Mesenchymal stem cell (in vitro differentiated cells and primary cell): Measurements from ENCODE around the gene PSMG3.
A peak's percentile ranks its signal among the peaks of the same experiment; 100 is the strongest.

Source experiments
- DNase-seq: peaks from one replicate; pipeline ENCODE4 v3.0.0-alpha.2; 2013
- H2AFZ ChIP-seq: one replicate; pipeline ENCODE4 v1.6.1; 2013; ENCODE audit warnings: low read depth, mild to moderate bottlenecking, control low read depth, inconsistent platforms, low read length, moderate library complexity
- H2AK5ac ChIP-seq: 2 replicates; pipeline ENCODE4 v1.6.1; 2013; ENCODE audit warnings: low read length, moderate library complexity, mild to moderate bottlenecking, inconsistent platforms; ENCODE audit not compliant: severe bottlenecking
- H2BK120ac ChIP-seq: one replicate; pipeline ENCODE4 v1.6.1; 2013; ENCODE audit warnings: low read depth, mild to moderate bottlenecking, inconsistent platforms, low read length, moderate library complexity
- H2BK12ac ChIP-seq, 2 experiments: one replicate each; pipeline ENCODE4 v1.6.1; 2013; ENCODE audit warnings: inconsistent platforms in 2 of 2, low read length in 2 of 2, mild to moderate bottlenecking in 2 of 2, moderate library complexity in 2 of 2, control low read depth in 1 of 2
- H2BK15ac ChIP-seq: one replicate; pipeline ENCODE4 v1.6.1; 2013; ENCODE audit warnings: mild to moderate bottlenecking, low read depth, inconsistent platforms; ENCODE audit not compliant: poor library complexity, severe bottlenecking
- H2BK5ac ChIP-seq: 2 replicates; pipeline ENCODE4 v1.6.1; 2013; ENCODE audit warnings: low read depth, mild to moderate bottlenecking, low read length, control low read depth, inconsistent platforms; ENCODE audit not compliant: poor library complexity, severe bottlenecking
- H3K14ac ChIP-seq, 2 experiments: one replicate each; pipeline ENCODE4 v1.6.1; 2013; ENCODE audit warnings: inconsistent platforms in 2 of 2, low read length in 2 of 2, control low read depth in 1 of 2, mild to moderate bottlenecking in 1 of 2, moderate library complexity in 1 of 2
- H3K18ac ChIP-seq, 2 experiments: one replicate each; pipeline ENCODE4 v1.6.1; 2013; ENCODE audit warnings: inconsistent platforms in 2 of 2, low read length in 2 of 2, control low read depth in 1 of 2, low read depth in 1 of 2, mild to moderate bottlenecking in 1 of 2
- H3K23ac ChIP-seq, 2 experiments: one replicate each; pipeline ENCODE4 v1.6.1; 2013; ENCODE audit warnings: inconsistent platforms in 2 of 2, low read length in 2 of 2, mild to moderate bottlenecking in 2 of 2, moderate library complexity in 2 of 2, control low read depth in 1 of 2
- H3K27ac ChIP-seq: 2 replicates; pipeline ENCODE4 v1.5.1; 2013; ENCODE audit warnings: mild to moderate bottlenecking, moderate library complexity, low read length, control low read depth, inconsistent platforms; ENCODE audit not compliant: poor library complexity, severe bottlenecking
- H3K27me3 ChIP-seq, 2 experiments: 2 replicates each; pipeline versions ENCODE4 v1.6.1 to v1.7.0; 2013; ENCODE audit warnings: low read length in 2 of 2, mild to moderate bottlenecking in 2 of 2, moderate library complexity in 2 of 2, control low read depth in 1 of 2, inconsistent platforms in 1 of 2; ENCODE audit not compliant: control insufficient read depth in 1 of 2, insufficient read depth in 1 of 2
- H3K36me3 ChIP-seq, 2 experiments: 2 replicates each; pipeline versions ENCODE4 v1.6.1 to v1.7.0; 2013; ENCODE audit warnings: low read length in 2 of 2, control low read depth in 1 of 2, inconsistent platforms in 1 of 2, low read depth in 1 of 2, mild to moderate bottlenecking in 1 of 2; ENCODE audit not compliant: insufficient read depth in 2 of 2, control insufficient read depth in 1 of 2
- H3K4ac ChIP-seq, 2 experiments: one replicate each; pipeline ENCODE4 v1.6.1; 2013; ENCODE audit warnings: inconsistent platforms in 2 of 2, low read length in 2 of 2, mild to moderate bottlenecking in 2 of 2, moderate library complexity in 2 of 2, control low read depth in 1 of 2, low read depth in 1 of 2
- H3K4me1 ChIP-seq: 2 replicates; pipeline ENCODE4 v1.6.1; 2013; ENCODE audit warnings: low read depth, low read length, control low read depth; ENCODE audit not compliant: control insufficient read depth, insufficient read depth
- H3K4me2 ChIP-seq: 2 replicates; pipeline ENCODE4 v1.6.1; 2013; ENCODE audit warnings: low read length, mild to moderate bottlenecking, inconsistent platforms; ENCODE audit not compliant: poor library complexity, severe bottlenecking
- H3K4me3 ChIP-seq, 2 experiments: 2 replicates each; pipeline versions ENCODE4 v1.5.1 to v1.7.0; 2013; ENCODE audit warnings: low read length in 2 of 2, mild to moderate bottlenecking in 2 of 2, control low read depth in 1 of 2, low read depth in 1 of 2; ENCODE audit not compliant: insufficient read depth in 1 of 2
- H3K79me1 ChIP-seq: replicated peaks from 2 replicates; pipeline ENCODE4 v1.6.1; 2013; ENCODE audit warnings: mild to moderate bottlenecking, control low read depth, low read length, inconsistent platforms; ENCODE audit not compliant: poor library complexity, severe bottlenecking
- H3K9ac ChIP-seq: 2 replicates; pipeline ENCODE4 v1.7.0; 2013; ENCODE audit warnings: mild to moderate bottlenecking, low read length, moderate library complexity
- H3K9me3 ChIP-seq: 2 replicates; pipeline ENCODE4 v1.7.0; 2013; ENCODE audit warnings: mild to moderate bottlenecking, low read length; ENCODE audit not compliant: control insufficient read depth
- H4K8ac ChIP-seq: one replicate; pipeline ENCODE4 v1.6.1; 2013; ENCODE audit warnings: inconsistent platforms, mild to moderate bottlenecking, low read length, moderate library complexity
- H4K91ac ChIP-seq: one replicate; pipeline ENCODE4 v1.6.1; 2013; ENCODE audit warnings: mild to moderate bottlenecking, low read length, inconsistent platforms
- WGBS: methylation state at CpG from one replicate; pipeline ENCODE4 v1.1.7; 2013; ENCODE audit warnings: mixed read lengths; 5-methylcytosine and 5-hydroxymethylcytosine counted together

Gene PSMG3

GRCh38 chr7:1578513-1578912 is 8.7 kb upstream of the PSMG3 start:
- no peak for DNase-seq
- H3K79me1 ChIP-seq = no peaks in the 10 kb centered on the region
- H3K4me1 ChIP-seq = peaks cover 1% of the 10 kb centered on the region
- no peak overlapping the region for H3K4ac ChIP-seq
- H4K91ac ChIP-seq = no peak overlapping the region
- no peaks in the 10 kb centered on the region for H3K9me3 ChIP-seq
- no peak overlapping the region for H2BK15ac ChIP-seq
- no peak overlapping the region for H3K14ac ChIP-seq
- no peak overlapping the region for H2AK5ac ChIP-seq
- no peak overlapping the region for H3K4me2 ChIP-seq
- H3K23ac ChIP-seq = no peak overlapping the region
- no peak overlapping the region for H3K27ac ChIP-seq
- H2BK120ac ChIP-seq = no peak overlapping the region
- no peak overlapping the region for H4K8ac ChIP-seq
- H3K27me3 ChIP-seq = peaks cover 0 to 20% of the 10 kb centered on the region in 2 experiments
- H2BK5ac ChIP-seq = no peak overlapping the region
- 92% methylated on average over 6 of the region's 6 CpGs for WGBS
- H2AFZ ChIP-seq = no peak overlapping the region
- no peak overlapping the region for H3K4me3 ChIP-seq
- H3K36me3 ChIP-seq = peaks cover 4 to 23% of the 10 kb centered on the region in 2 experiments
- H3K18ac ChIP-seq = no peak overlapping the region
- H3K9ac ChIP-seq = peak overlapping the region; percentile 13
- H2BK12ac ChIP-seq = no peak overlapping the region

- no peak overlapping the region for H2BK15ac ChIP-seq
- H3K4me1 ChIP-seq = no peaks in the 10 kb centered on the region
- H2BK120ac ChIP-seq = no peak overlapping the region
- H3K27me3 ChIP-seq = peaks cover 0 to 16% of the 10 kb centered on the region in 2 experiments
- H3K4me3 ChIP-seq = no peak overlapping the region
- no peak overlapping the region for H4K8ac ChIP-seq
- H2BK12ac ChIP-seq = no peak overlapping the region
- peaks cover 1% of the 10 kb centered on the region for H3K79me1 ChIP-seq
- DNase-seq = no peak
- WGBS = 34% methylated on average over 15 of the region's 15 CpGs
- H3K4me2 ChIP-seq = no peak overlapping the region
- H3K36me3 ChIP-seq = peaks cover 4 to 35% of the 10 kb centered on the region in 2 experiments
- no peaks in the 10 kb centered on the region for H3K9me3 ChIP-seq
- H2AFZ ChIP-seq = no peak overlapping the region
- no peak overlapping the region for H4K91ac ChIP-seq
- no peak overlapping the region for H3K23ac ChIP-seq
- H2AK5ac ChIP-seq = no peak overlapping the region
- no peak overlapping the region for H3K4ac ChIP-seq
- no peak overlapping the region for H3K9ac ChIP-seq
- H3K14ac ChIP-seq = no peak overlapping the region
- no peak overlapping the region for H3K18ac ChIP-seq
- H3K27ac ChIP-seq = no peak overlapping the region
- H2BK5ac ChIP-seq = no peak overlapping the region
Observed at GRCh38 chr7:1576521-1577253, 6.9 kb upstream of the PSMG3 start.

GRCh38 chr7:1575809-1576208 is 6.0 kb upstream of the PSMG3 start:
- WGBS = 80% methylated on average over 7 of the region's 7 CpGs
- H3K27me3 ChIP-seq = peaks cover 0 to 14% of the 10 kb centered on the region in 2 experiments
- DNase-seq = no peak
- H2AK5ac ChIP-seq = no peak overlapping the region
- no peak overlapping the region for H2BK120ac ChIP-seq
- no peak overlapping the region for H3K4ac ChIP-seq
- no peak overlapping the region for H2AFZ ChIP-seq
- H3K23ac ChIP-seq = peak overlapping the region in 1 of 2 experiments; percentile 50
- no peak overlapping the region for H3K9ac ChIP-seq
- H3K4me2 ChIP-seq = no peak overlapping the region
- no peak overlapping the region for H2BK12ac ChIP-seq
- no peak overlapping the region for H4K8ac ChIP-seq
- no peak overlapping the region for H3K4me3 ChIP-seq
- H3K27ac ChIP-seq = no peak overlapping the region
- H3K79me1 ChIP-seq = peaks cover 1% of the 10 kb centered on the region
- H2BK15ac ChIP-seq = no peak overlapping the region
- H3K14ac ChIP-seq = no peak overlapping the region
- H2BK5ac ChIP-seq = no peak overlapping the region
- H3K9me3 ChIP-seq = no peaks in the 10 kb centered on the region
- no peak overlapping the region for H4K91ac ChIP-seq
- H3K18ac ChIP-seq = no peak overlapping the region
- H3K36me3 ChIP-seq = peaks cover 4 to 35% of the 10 kb centered on the region in 2 experiments
- H3K4me1 ChIP-seq = peaks cover 1% of the 10 kb centered on the region

GRCh38 chr7:1572111-1572822 is 2.4 kb upstream of the PSMG3 start:
- Histone ChIP-seq H4K91ac (no peak overlapping the region), H2BK5ac (no peak overlapping the region), H3K18ac (no peak overlapping the region), H3K27me3 (peaks cover 0 to 7% of the 10 kb centered on the region in 2 experiments), H4K8ac (no peak overlapping the region), H2AK5ac (no peak overlapping the region), H3K14ac (no peak overlapping the region), H2BK120ac (no peak overlapping the region), H2BK15ac (no peak overlapping the region), H3K4me1 (peaks cover 19% of the 10 kb centered on the region), H3K9me3 (no peaks in the 10 kb centered on the region), H2BK12ac (no peak overlapping the region), H3K9ac (peak overlapping the region; percentile 100), H3K23ac (no peak overlapping the region), H3K79me1 (peaks cover 3% of the 10 kb centered on the region), H3K4me2 (no peak overlapping the region), H3K4me3 (peak overlapping the region in 1 of 2 experiments; percentile 97), H3K4ac (no peak overlapping the region), H2AFZ (no peak overlapping the region), H3K36me3 (peaks cover 4 to 31% of the 10 kb centered on the region in 2 experiments), H3K27ac (no peak overlapping the region)
- DNase-seq = no peak
- 88% methylated on average over 6 of the region's 7 CpGs for WGBS
